GM21576 (cell line): ENCODE data around the gene CLK1.
"Not testable (repeated sequence)": the region's sequence is repeated elsewhere in the genome, so short reads cannot be mapped to it uniquely, and the experiment has no call there.

ENCODE experiments used
- ATAC-seq: cut with Tn5 transposase; IDR thresholded peaks from one replicate; pipeline ENCODE4 v1.9.1; 2021; ENCODE audit warnings: mild to moderate bottlenecking, moderate library complexity; ENCODE audit not compliant: unreplicated experiment

Gene CLK1

DNA sequence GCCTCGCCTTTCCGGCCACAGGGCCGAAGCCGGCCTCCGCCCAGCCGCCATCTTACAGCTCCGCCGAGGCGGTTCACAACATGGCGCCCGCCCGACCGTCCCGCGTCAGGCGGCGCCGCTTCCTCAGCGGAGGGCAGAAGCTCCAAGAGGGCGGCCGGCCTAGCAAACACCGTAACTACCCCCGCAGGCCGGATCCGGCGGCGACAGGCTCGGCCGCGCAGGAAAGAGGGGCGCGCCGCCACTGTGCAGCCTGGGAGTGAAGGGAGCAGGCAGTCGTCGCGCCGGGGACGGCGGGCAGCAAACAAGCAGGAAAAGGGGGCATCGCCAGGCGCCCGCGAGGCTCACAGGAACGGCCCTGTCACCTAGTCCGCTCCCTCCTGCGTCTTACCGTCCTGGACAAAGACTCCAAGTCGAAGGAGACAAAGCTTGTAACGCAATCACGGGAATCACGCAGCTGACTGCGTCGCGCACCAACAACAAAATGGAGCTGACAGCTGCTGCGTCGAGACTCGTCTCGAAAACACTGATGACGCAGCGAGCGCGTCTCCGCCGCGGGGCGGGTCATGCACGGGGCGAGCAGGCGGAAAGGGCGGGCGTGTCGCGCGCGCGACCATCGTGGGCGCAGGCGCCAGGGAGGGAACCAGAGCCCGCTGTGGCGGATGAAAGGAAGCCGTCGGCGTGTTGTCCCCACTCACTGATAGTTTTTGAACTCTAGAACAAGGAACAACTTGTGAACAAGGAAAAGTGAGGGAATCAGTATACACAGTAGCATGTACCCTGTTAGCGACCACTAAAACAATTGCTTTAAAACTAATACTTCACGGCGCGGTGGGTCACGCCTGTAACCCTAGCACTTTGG is at the start of gene CLK1:
Gene CLK1, minus strand, starts transcription at position 483 of the 859 bp plus-strand sequence. CDS start 2,796 bp downstream, outside the sequence.
- ATAC-seq, result peak; percentile 77

- no peak for ATAC-seq
These were observed 49.2 kb upstream of the CLK1 start for GRCh38 chr2:200913654-200914053.

DNA sequence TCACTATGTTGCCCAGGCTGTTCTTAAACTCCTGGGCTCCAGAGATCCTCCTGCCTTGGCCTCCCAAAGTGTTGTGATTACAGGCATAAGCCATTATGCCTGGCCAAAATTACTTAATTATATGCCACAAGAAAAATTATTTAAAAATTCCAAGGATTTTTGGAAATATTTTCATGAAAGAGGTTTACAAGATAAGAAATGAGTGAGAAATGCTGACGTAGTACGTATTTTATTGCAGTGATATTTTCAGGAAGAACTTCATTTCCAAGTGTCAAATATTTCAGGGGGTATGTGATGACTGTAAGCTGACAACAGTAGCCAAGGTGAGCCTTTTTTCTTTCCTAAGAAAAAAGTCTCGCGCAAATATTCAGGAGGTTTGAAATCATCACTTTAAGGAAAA is 45.5 kb upstream of the CLK1 start:
- ATAC-seq, result no peak

DNA sequence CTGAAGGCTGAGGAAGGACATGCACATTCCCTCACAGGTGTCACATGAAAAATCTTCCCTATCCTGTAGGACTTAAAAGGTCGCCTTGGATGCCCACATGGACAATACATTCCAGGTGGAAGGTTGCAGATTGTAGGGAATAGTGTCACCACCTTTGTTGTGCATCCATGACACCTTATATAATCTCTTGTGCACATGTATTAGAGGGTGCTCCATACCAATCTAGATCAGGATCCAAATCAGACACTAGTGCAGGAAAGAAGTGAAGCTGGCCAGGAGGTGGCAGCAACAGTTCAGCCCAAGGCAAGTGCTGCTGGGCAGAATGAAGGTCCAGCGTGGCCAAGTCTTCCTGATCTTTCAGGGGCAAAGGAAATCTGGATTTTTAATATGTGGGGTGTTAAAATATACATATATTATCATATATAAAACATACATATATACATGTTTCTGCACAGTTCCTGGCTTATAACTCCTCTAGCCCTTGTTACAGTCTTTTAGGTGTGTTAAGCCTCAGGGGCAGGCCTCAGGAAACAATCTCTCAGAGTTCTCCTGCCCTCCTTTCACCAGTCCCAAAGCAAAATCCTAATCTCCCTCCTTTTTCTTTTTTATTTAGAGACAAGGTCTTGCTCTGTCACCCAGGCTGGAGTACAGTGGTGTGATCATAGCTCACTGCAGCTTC is 41.3 kb upstream of the CLK1 start:
- peak; percentile 58 for ATAC-seq

DNA sequence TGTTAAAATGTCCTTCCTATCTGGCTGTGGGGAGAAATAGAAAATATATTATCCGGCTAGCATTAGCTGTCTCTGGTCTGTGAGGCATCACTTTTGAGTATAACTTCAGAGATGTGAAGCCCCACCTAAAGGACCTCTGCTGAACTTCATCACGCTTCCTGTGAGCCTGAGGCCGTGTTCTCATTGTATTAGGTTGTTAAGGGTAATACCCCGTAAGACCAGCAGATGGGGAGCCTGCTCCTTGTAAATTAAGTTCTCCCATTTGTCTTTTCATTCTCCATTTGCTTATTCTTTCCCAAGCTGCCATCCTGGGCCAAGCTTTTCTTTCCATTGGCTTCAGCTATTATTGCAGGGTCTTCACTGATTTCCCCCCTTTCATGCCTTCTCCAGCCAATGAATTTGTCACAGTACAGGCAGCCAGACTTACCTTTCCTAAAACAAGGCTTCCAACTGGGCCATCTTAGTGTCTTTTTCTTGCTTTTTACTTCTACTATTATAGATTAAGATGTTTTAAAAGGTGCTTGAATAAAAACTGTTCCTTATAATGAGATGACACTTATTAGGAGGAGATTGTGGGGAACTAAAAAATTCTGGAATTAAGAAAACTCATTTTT is 37.1 kb upstream of the CLK1 start:
- ATAC-seq, result peak; percentile 98

- no peak for ATAC-seq
These were observed 35.0 kb upstream of the CLK1 start for GRCh38 chr2:200899482-200899881.

- peak; percentile 87 for ATAC-seq
These were observed 24.5 kb upstream of the CLK1 start, which contains the start of the genes NIF3L1 and PPIL3 for GRCh38 chr2:200888704-200889625. Gene NIF3L1, plus strand, starts transcription at chr2:200889371. Its CDS starts 2,573 bp downstream, at chr2:200891944. Gene PPIL3, minus strand, starts transcription at chr2:200889077. Its CDS starts 1,462 bp downstream, at chr2:200887615.

DNA sequence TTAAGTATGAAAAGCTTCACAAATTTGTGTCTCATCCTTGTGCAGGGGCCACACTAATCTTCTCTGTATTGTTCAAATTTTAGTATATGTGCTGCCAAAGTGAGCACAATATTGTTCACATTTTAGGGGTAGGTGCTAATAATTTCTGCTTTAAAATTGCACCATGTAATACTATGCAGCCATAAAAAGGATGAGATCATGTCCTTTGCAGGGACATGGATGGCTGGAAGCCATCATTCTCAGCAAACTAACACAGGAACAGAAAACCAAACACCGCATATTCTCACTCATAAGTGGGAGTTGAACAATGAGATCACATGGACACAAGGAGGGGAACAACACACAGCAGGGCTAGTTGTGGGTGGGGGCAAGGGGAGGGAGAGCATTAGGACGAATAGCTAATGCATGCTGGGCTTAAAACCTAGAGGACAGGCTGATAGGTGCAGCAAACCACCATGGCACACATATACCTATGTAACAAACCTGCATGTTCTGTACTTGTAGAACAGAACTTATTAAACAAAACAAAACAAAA is 17.3 kb upstream of the CLK1 start:
- not testable (repeated sequence) for ATAC-seq

- no peak for ATAC-seq
These were observed 13.9 kb upstream of the CLK1 start for GRCh38 chr2:200878289-200878880.

DNA sequence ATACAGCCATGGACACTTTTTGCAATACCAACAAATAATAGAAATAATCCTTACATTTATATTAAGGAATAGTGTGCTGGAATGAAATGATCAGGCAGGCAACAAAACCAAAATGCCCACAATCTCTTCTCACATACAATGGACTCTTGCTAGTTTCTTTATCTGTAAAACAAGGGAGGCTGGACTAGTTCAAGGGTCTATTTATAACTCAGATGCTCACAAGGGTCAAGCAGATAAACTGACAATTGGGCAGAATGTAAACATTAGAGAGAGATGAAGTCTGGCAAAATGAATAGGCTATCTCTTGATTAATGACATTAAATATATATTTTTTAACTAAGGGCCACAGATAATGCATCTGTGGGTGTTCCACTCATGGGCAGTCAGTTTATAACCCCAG is 13.0 kb upstream of the CLK1 start:
- ATAC-seq, result no peak

- ATAC-seq, result no peak
These were observed 9.1 kb upstream of the CLK1 start for GRCh38 chr2:200873560-200873959.

DNA sequence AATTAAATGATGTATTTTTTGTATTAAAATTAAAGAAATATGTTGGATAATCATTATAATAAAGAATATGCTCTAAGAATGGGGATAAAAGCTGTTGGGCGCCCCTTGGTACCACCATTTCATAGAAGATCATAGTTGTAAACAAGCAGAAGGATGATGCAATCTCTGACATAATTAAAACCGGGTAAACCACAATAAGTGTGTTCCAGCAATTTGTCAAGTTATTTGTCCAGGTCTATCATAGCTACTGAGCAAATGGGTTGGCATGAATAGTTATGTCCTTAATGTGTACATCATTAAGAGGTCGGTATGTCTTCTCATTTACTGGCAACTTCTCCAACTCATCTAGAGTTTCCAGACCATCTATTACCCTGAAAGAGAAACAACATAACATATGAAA is 6.7 kb upstream of the CLK1 start:
- no peak for ATAC-seq

GRCh38 chr2:200869014-200869413 is 4.6 kb upstream of the CLK1 start:
- ATAC-seq, result no peak

GRCh38 chr2:200863782-200864175 is 679 bp downstream of the CLK1 start:
- ATAC-seq, result no peak

DNA sequence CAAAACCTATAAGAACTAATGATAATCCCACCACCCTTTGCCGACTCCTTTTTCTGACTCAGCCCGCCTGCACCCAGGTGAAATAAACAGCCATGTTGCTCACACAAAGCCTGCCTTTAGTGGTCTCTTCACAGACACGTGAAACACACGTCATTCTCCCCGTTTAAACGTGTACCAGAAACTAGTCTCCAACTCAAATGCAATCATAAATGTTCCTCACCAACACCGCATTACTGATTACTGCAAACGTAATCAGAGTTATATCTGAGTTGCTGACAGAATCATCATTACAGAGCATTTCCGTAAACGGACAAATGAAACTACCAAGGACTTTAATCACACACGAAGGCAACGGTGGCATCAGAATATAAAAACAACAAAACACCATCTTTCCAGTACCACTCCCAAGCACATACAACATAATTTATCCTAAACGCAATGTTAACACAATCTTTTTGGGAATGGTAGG is 1.9 kb downstream of the CLK1 start:
- ATAC-seq, result no peak

DNA sequence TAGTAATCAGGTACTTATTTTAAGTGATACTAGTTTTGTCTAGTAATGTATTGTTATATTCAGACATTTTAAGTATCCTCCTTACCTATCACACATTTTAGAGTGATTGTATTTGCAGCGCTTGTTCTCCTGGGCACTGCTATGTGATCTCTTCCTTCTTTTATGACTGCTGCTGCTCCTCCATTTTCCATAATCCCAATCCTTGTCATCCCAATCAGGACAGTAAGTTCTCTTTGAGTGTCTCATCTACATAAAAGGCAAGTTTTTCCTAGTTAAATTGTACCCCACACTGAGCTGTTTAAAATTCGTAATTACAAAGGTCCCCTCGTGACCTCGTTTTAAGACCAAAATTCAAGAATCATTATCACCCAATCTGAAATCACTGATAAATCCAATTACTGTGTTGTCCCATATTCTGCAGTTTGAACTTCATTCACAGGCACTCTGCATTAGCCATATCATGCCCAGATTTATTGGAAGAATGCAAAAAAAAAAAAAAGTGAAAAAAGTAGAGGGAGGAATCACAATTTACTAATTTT is 2.8 kb downstream of the CLK1 start:
- no peak for ATAC-seq

GRCh38 chr2:200860092-200860795 is 4.2 kb downstream of the CLK1 start:
- no peak for ATAC-seq

- no peak for ATAC-seq
These were observed 7.7 kb downstream of the CLK1 start for GRCh38 chr2:200856806-200857205.

- ATAC-seq, result no peak
These were observed 11.9 kb downstream of the CLK1 start for GRCh38 chr2:200852605-200853004.
